Measurements from ENCODE around the gene PPP2R2C. TPM values are rescaled to one million over a fixed set of nuclear protein-coding genes. Genes with fewer than 3 reads are reported as not detected.

Gene PPP2R2C
- polyA plus RNA-seq, 1 donor (not counting 4 experiments of a cell fraction or from before 2014, with no cell fraction given): 12.3 TPM

- peaks cover 24% of the 10 kb centered on the region for H3K27me3 ChIP-seq (ENCODE audit: control insufficient read depth, extremely low read depth, insufficient read depth, low read length)
- H4K20me1 ChIP-seq (ENCODE audit: control insufficient read depth, extremely low read depth, insufficient read depth, low read length): peaks cover 3% of the 10 kb centered on the region
- FAIRE-seq: no peak
- H3K27ac ChIP-seq (ENCODE audit: control insufficient read depth, insufficient read depth, low read length): no peak overlapping the region
- H3K9me1 ChIP-seq (ENCODE audit: control insufficient read depth, extremely low read depth, insufficient read depth, low read length): no peaks in the 10 kb centered on the region
- H3K4me2 ChIP-seq (ENCODE audit: control insufficient read depth, extremely low read depth, insufficient read depth, low read depth, low read length): no peak overlapping the region
- dilution Hi-C loops (cut with MboI; ENCODE audit: extremely low pct_ligation_motif_present, low sequenced_read_pairs): no loop called here
- no peaks in the 10 kb centered on the region for H3K79me2 ChIP-seq (ENCODE audit: control insufficient read depth, insufficient read depth, low read length)
- H3K9ac ChIP-seq (ENCODE audit: control insufficient read depth, extremely low read depth, insufficient read depth, low read length): no peak overlapping the region
- H3K4me3 ChIP-seq (ENCODE audit: control insufficient read depth in 2 of 3, extremely low read depth in 1 of 3, insufficient read depth in 2 of 3, low read depth in 1 of 3, low read length in 3 of 3): no peak overlapping the region
- no peak for DNase-seq (ENCODE audit: low read depth, low spot score)
- no peaks in the 10 kb centered on the region for H3K9me3 ChIP-seq (ENCODE audit: control insufficient read depth, low read depth, low read length)
- H2AFZ ChIP-seq (ENCODE audit: control insufficient read depth, low read length): no peak overlapping the region
- TF ChIP-seq EZH2 (IDR thresholded peaks at IDR 0.05; ENCODE audit: low read length): no peak
- TF ChIP-seq CTCF (optimal IDR thresholded peaks at IDR 0.05 in 1 of 3, IDR thresholded peaks at IDR 0.05 in 1 of 3, conservative IDR thresholded peaks at IDR 0.05 in 1 of 3; ENCODE audit: extremely low read depth in 1 of 3, insufficient read depth in 2 of 3, low read length in 3 of 3): peak; percentile 38 to 59 (median 57)
- no peaks in the 10 kb centered on the region for H3K4me1 ChIP-seq (ENCODE audit: control insufficient read depth, extremely low read depth, insufficient read depth, low read length)
- H3K36me3 ChIP-seq (ENCODE audit: control insufficient read depth in 2 of 2, extremely low read depth in 1 of 2, insufficient read depth in 2 of 2, low read length in 2 of 2): no peaks in the 10 kb centered on the region
Measured at GRCh38 chr4:6474053-6474568, 1.7 kb upstream of the PPP2R2C start.

- Histone ChIP-seq H3K9me3 (ENCODE audit: control insufficient read depth, low read depth, low read length) (no peaks in the 10 kb centered on the region), H3K79me2 (ENCODE audit: control insufficient read depth, insufficient read depth, low read length) (no peaks in the 10 kb centered on the region)
Measured at GRCh38 chr4:6473264-6474052, 1.0 kb upstream of the PPP2R2C start.

More at GRCh38 chr4:6473264-6474052, 1.0 kb upstream of the PPP2R2C start:
- no peak for TF ChIP-seq CTCF (optimal IDR thresholded peaks at IDR 0.05 in 1 of 3, IDR thresholded peaks at IDR 0.05 in 1 of 3, conservative IDR thresholded peaks at IDR 0.05 in 1 of 3; ENCODE audit: extremely low read depth in 1 of 3, insufficient read depth in 2 of 3, low read length in 3 of 3)
- no peak for TF ChIP-seq EZH2 (IDR thresholded peaks at IDR 0.05; ENCODE audit: low read length)
- H3K4me3 ChIP-seq (ENCODE audit: control insufficient read depth in 2 of 3, extremely low read depth in 1 of 3, insufficient read depth in 2 of 3, low read depth in 1 of 3, low read length in 3 of 3): no peak overlapping the region
- H3K4me2 ChIP-seq (ENCODE audit: control insufficient read depth, extremely low read depth, insufficient read depth, low read depth, low read length): no peak overlapping the region
- no peaks in the 10 kb centered on the region for H3K36me3 ChIP-seq (ENCODE audit: control insufficient read depth in 2 of 2, extremely low read depth in 1 of 2, insufficient read depth in 2 of 2, low read length in 2 of 2)
- no peaks in the 10 kb centered on the region for H3K9me1 ChIP-seq (ENCODE audit: control insufficient read depth, extremely low read depth, insufficient read depth, low read length)
- no peak for DNase-seq (ENCODE audit: low read depth, low spot score)
- FAIRE-seq: no peak
- H3K9ac ChIP-seq (ENCODE audit: control insufficient read depth, extremely low read depth, insufficient read depth, low read length): no peak overlapping the region
- peaks cover 3% of the 10 kb centered on the region for H4K20me1 ChIP-seq (ENCODE audit: control insufficient read depth, extremely low read depth, insufficient read depth, low read length)
- peaks cover 24% of the 10 kb centered on the region for H3K27me3 ChIP-seq (ENCODE audit: control insufficient read depth, extremely low read depth, insufficient read depth, low read length)
- H3K4me1 ChIP-seq (ENCODE audit: control insufficient read depth, extremely low read depth, insufficient read depth, low read length): no peaks in the 10 kb centered on the region
- dilution Hi-C loops (cut with MboI; ENCODE audit: extremely low pct_ligation_motif_present, low sequenced_read_pairs): no loop called here
- no peak overlapping the region for H2AFZ ChIP-seq (ENCODE audit: control insufficient read depth, low read length)
- H3K27ac ChIP-seq (ENCODE audit: control insufficient read depth, insufficient read depth, low read length): no peak overlapping the region
